ENCODE measurements around the gene VKORC1L1.
A peak's percentile ranks its signal among the peaks of the same experiment; 100 is the strongest.
"Not testable (repeated sequence)": the region's sequence is repeated elsewhere in the genome, so short reads cannot be mapped to it uniquely, and the experiment has no call there.

The VKORC1L1 gene

DNA sequence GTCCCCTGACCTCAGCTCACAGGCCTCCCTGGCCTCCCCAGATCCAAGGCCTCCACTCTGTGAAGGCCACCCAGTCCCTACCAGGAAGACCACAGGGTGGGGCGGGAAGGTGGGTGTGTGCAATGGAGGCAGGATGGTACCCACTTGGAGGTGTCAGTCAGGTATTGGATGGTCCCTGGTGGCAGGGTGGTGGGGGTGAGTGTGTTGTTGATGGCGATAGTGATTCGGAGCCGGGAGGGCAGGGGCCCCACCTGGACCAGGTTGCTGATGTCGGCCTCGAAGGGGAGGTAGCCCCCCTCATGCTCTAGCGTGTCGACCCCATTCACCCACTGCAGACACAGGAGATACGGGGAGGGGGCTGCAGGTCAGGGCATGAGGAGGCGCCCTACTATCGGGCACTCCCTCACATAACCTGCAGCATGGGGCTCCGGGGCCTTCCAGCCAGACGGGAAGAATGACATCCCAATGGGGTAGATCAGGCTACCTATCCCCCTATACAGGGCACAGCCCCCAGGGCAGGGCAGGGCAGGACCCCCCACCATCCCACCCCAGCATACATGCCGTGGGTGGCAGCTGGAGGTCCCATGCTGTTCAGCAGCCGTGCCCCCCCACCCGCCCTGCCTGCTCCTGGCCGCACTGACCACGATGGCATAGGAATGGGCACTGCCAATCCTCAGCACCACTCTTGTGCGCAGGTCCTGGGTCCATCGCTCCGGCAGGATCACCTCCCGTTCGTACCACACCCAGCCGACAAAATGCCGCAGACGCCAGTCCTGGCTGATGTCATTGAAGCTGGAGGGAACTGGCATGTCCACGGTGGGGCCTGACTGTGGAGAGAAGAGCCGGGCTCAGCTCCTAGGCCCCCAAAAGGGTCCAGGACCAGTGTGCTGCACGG, 107.0 kb downstream of the VKORC1L1 start:
- DNase-seq, result no peak

GRCh38 chr7:65980478-65981250, 107.8 kb downstream of the VKORC1L1 start:
- DNase-seq, result peak; percentile 37

- DNase-seq, result peak; percentile 82
These were observed 109.3 kb downstream of the VKORC1L1 start, which contains the start of gene GUSB for GRCh38 chr7:65981965-65982792. Gene GUSB, minus strand, starts transcription at chr7:65982213. Its CDS starts 30 bp downstream, at chr7:65982183.

GRCh38 chr7:65983965-65984658, 111.2 kb downstream of the VKORC1L1 start:
- no peak for DNase-seq

- DNase-seq, result no peak
These were observed 115.2 kb downstream of the VKORC1L1 start for GRCh38 chr7:65988084-65988483.

DNA sequence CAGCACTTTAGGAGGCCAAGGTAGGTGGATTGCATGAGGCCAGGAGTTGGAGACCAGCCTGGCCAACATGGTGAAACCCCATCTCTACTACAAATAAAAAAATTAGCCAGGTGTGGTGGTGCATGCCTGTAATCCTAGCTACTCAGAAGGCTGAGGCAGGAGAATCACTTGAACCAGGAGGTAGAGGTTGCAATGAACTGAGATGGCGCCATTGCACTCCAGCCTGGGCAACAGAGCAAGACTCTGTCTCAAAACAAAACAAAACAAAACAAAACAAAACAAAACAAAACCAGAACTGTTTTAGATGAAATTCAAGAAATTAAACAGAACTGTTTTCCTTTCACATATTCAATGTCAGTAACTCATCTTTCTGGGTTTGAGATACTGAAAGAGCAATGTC, 115.6 kb downstream of the VKORC1L1 start:
- DNase-seq, result not testable (repeated sequence)

GRCh38 chr7:65989694-65990080, 116.8 kb downstream of the VKORC1L1 start:
- no peak for DNase-seq

DNA sequence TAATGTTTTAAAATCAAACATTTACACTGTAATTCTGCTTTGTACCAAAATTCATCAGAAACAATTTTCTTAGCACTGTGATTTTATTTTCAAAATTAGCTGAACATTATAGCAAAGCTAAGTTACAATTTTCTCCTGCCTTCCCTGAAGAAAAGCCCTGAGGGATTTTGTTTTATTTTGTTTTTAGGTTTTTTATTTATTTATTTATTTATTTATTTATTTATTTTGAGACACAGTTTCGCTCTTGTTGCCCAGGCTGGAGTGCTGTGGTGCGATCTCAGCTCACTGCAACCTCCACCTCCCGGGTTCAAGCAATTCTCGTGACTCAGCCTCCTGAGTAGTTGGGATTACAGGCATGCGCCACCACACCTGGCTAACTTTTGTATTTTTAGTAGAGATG, 119.0 kb downstream of the VKORC1L1 start:
- DNase-seq, result not testable (repeated sequence)

DNA sequence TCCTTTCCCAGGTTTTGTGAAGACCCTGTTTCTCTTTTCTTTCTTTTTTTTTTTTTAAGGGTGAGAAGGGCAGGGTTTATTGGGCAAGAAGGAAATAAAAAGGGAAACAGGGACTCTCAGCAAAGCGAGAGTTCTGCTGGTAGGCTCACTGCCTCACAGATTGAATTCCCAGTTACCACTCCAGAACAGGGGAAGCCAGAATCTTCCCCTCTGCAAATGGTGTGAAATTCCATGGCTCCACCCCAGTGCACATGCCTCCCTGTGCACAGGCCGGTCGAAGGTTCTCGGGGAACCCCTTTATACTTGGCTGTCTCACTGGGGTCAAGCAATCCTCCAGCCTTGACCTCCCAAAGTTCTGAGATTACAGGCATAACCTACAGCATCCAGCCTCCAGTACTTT, 119.7 kb downstream of the VKORC1L1 start:
- DNase-seq, result no peak

- DNase-seq, result not testable (repeated sequence)
These were observed 122.1 kb downstream of the VKORC1L1 start for GRCh38 chr7:65994984-65995383.

- not testable (repeated sequence) for DNase-seq
These were observed 128.0 kb downstream of the VKORC1L1 start for GRCh38 chr7:66000823-66001417.

DNA sequence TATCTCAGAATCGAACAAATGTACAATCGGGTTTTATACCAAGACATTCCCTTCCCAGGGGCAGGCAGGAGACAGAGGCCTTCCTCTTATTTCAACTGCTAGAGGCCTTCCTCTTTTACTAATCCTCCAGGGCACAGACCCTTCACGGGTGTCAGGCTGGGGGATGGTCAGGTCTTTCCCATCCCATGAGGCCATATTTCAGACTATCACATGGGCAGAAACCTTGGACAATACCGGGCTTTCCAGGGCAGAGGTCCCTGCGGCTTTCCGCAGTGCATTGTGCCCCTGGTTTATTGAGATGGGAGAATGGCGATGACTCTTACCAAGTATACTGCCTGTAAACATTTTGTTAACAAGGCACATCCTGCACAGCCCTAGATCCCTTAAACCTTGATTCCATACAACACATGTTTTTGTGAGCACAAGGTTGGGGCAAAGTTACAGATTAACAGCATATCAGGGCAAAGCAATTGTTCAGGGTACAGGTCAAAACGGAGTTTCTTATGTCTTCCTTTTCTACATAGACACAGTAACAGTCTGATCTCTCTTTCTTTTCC, 132.3 kb downstream of the VKORC1L1 start:
- not testable (repeated sequence) for DNase-seq

DNA sequence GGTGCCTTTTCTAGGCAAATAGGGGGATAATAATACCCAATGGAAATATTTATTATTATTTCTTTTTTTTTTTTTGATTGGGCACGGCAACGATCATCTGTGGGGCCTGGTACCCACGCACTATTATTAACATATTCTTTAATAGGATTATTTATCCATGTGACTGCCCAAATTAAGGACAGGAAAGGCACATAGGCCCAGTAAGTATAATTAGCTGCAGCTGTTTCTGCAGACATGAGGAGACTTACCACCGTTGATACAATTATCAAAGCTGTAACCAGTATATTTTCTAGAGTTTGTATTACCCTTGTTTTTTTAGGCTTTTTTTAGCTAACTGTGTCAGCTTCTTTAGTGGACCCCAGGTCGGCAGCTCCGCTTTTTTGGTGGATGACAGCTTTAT, 134.4 kb downstream of the VKORC1L1 start:
- no peak for DNase-seq

Measured in activated effector memory CD4-positive, alpha-beta T cell treated with Interleukin-2 at 50 U/mL for 16 hours (primary cell).